H1 (cell line): ENCODE results near the gene CHTF18. TPM values are rescaled to one million over a fixed set of nuclear protein-coding genes. Genes with fewer than 3 reads are reported as not detected.

Experiments
- CTCF ChIA-PET: fragments of 300-600 bp; sonication (Branson Sonifier 250); formaldehyde crosslinking; loops from one replicate; lab custom pipeline; 2021; ENCODE audit not compliant: partially characterized antibody; lab: Charles Lee
- POLR2A ChIA-PET: fragments of 300-600 bp; sonication (Branson Sonifier 250); formaldehyde crosslinking; loops from one replicate; lab custom pipeline; 2021; ENCODE audit warnings: inconsistent platforms; ENCODE audit not compliant: partially characterized antibody; lab: Charles Lee
- DNase-seq, 2 experiments: peaks; one replicate each; pipeline versions ENCODE4 v3.0.0 to v3.0.0-alpha.2; 2010 to 2022; ENCODE audit warnings: low spot score in 2 of 2, low read depth in 1 of 2, mixed read lengths in 1 of 2
- FAIRE-seq: peaks from 2 replicates; lab custom pipeline; 2011; peaks lifted over from hg19 to GRCh38; lab: Jason Lieb, UNC
- H2AFZ ChIP-seq: 2 replicates; pipeline ENCODE4 v1.8.1; 2012; ENCODE audit warnings: low read length, inconsistent platforms
- H2AK5ac ChIP-seq: 2 replicates; pipeline ENCODE4 v1.6.1; 2013; ENCODE audit warnings: low read depth, low read length
- H2BK120ac ChIP-seq: replicated peaks from 2 replicates; pipeline ENCODE3; 2013; ENCODE audit warnings: low read depth, low read length, inconsistent platforms
- H2BK12ac ChIP-seq: 2 replicates; pipeline ENCODE4 v1.6.1; 2013; ENCODE audit warnings: low read depth, low read length
- H2BK15ac ChIP-seq: 2 replicates; pipeline ENCODE4 v1.6.1; 2013; ENCODE audit warnings: low read length
- H2BK20ac ChIP-seq: 2 replicates; pipeline ENCODE4 v1.6.1; 2013; ENCODE audit warnings: low read length
- H2BK5ac ChIP-seq: 2 replicates; pipeline ENCODE4 v1.6.1; 2013; ENCODE audit warnings: low read depth, low read length
- H3K14ac ChIP-seq: 2 replicates; pipeline ENCODE4 v1.6.1; 2013; ENCODE audit warnings: inconsistent platforms; ENCODE audit not compliant: insufficient read length
- H3K18ac ChIP-seq: 2 replicates; pipeline ENCODE4 v1.6.1; 2013; ENCODE audit warnings: low read length; ENCODE audit errors: extremely low read depth
- H3K23ac ChIP-seq: 2 replicates; pipeline ENCODE4 v1.6.1; 2013; ENCODE audit warnings: inconsistent platforms; ENCODE audit not compliant: insufficient read length
- H3K23me2 ChIP-seq: 2 replicates; pipeline ENCODE4 v1.6.1; 2013; ENCODE audit warnings: low read depth, low read length
- H3K27ac ChIP-seq: 2 replicates; pipeline ENCODE4 v1.6.1; 2011; ENCODE audit warnings: low read depth, low read length, inconsistent platforms
- H3K27me3 ChIP-seq, 4 experiments: replicated peaks in 1 of 4; 1 replicate in 1 of 4; 2 replicates in 3 of 4; pipeline versions ENCODE4 v1.6.1 to v1.8.1; 2011 to 2013; ENCODE audit warnings: low read length in 3 of 4, mild to moderate bottlenecking in 3 of 4, inconsistent platforms in 2 of 4, mixed read lengths in 2 of 4, moderate library complexity in 1 of 4; ENCODE audit not compliant: control insufficient read depth in 3 of 4, insufficient read depth in 3 of 4; ENCODE audit errors: extremely low read depth in 1 of 4
- H3K36me3 ChIP-seq, 4 experiments: 2 replicates each; pipeline versions ENCODE4 v1.6.1 to v1.8.1; 2011 to 2013; ENCODE audit warnings: mild to moderate bottlenecking in 4 of 4, low read length in 3 of 4, moderate library complexity in 2 of 4, control low read depth in 1 of 4, inconsistent platforms in 1 of 4; ENCODE audit not compliant: insufficient read depth in 4 of 4, control insufficient read depth in 2 of 4
- H3K4ac ChIP-seq: replicated peaks from 2 replicates; pipeline ENCODE3; 2013; ENCODE audit warnings: low read length, low read depth, mixed read lengths, inconsistent platforms; ENCODE audit not compliant: insufficient read length
- H3K4me1 ChIP-seq, 4 experiments: replicated peaks in 1 of 4; 1 replicate in 1 of 4; 2 replicates in 3 of 4; pipeline versions ENCODE4 v1.6.1 to v1.8.1; 2011 to 2013; ENCODE audit warnings: low read length in 3 of 4, inconsistent platforms in 2 of 4, mixed read lengths in 1 of 4; ENCODE audit not compliant: insufficient read depth in 4 of 4, control insufficient read depth in 3 of 4
- H3K4me2 ChIP-seq, 2 experiments: 2 replicates each; pipeline versions ENCODE4 v1.6.1 to v1.8.1; 2011 to 2013; ENCODE audit warnings: low read depth in 2 of 2, low read length in 2 of 2, control low read depth in 1 of 2, inconsistent platforms in 1 of 2, mild to moderate bottlenecking in 1 of 2; ENCODE audit not compliant: insufficient read depth in 1 of 2
- H3K4me3 ChIP-seq, 4 experiments: fragments of 200-600, 300-600 bp in 1 of 4; sonication (generic), shearing (Covaris generic), sonication (Bioruptor Twin) in 1 of 4; 2 replicates each; pipeline versions ENCODE4 v1.5.1 to v1.8.1; 2011 to 2016; ENCODE audit warnings: low read length in 4 of 4, low read depth in 3 of 4, control low read depth in 2 of 4, inconsistent platforms in 2 of 4, mild to moderate bottlenecking in 2 of 4, mixed read lengths in 1 of 4, moderate library complexity in 1 of 4; ENCODE audit not compliant: insufficient read depth in 2 of 4; ENCODE audit errors: extremely low read depth in 1 of 4
- H3K56ac ChIP-seq: replicated peaks from 2 replicates; pipeline ENCODE3; 2013; ENCODE audit warnings: low read depth, mild to moderate bottlenecking, mixed read lengths, low read length, inconsistent platforms; ENCODE audit not compliant: insufficient read length
- H3K79me1 ChIP-seq: 2 replicates; pipeline ENCODE4 v1.6.1; 2013; ENCODE audit warnings: low read depth, low read length, control low read depth
- H3K79me2 ChIP-seq, 2 experiments: 2 replicates each; pipeline versions ENCODE4 v1.6.1 to v1.8.1; 2012 to 2013; ENCODE audit warnings: low read length in 2 of 2, mild to moderate bottlenecking in 2 of 2, inconsistent platforms in 1 of 2; ENCODE audit not compliant: insufficient read depth in 2 of 2, control insufficient read depth in 1 of 2
- H3K9ac ChIP-seq, 4 experiments: replicated peaks in 1 of 4; 1 replicate in 1 of 4; 2 replicates in 3 of 4; pipeline versions ENCODE4 v1.6.1 to v1.8.1; 2011 to 2013; ENCODE audit warnings: low read depth in 3 of 4, low read length in 3 of 4, control low read depth in 2 of 4, mild to moderate bottlenecking in 2 of 4, moderate library complexity in 2 of 4, inconsistent platforms in 1 of 4; ENCODE audit errors: extremely low read depth in 1 of 4
- H3K9me3 ChIP-seq, 2 experiments: 2 replicates each; pipeline versions ENCODE4 v1.6.1 to v1.8.1; 2012 to 2013; ENCODE audit warnings: mild to moderate bottlenecking in 2 of 2, moderate library complexity in 2 of 2, control low read depth in 1 of 2, inconsistent platforms in 1 of 2, low read depth in 1 of 2, low read length in 1 of 2, mixed read lengths in 1 of 2; ENCODE audit not compliant: insufficient read depth in 2 of 2
- H4K20me1 ChIP-seq, 2 experiments: replicated peaks in 1 of 2; 2 replicates each; pipeline versions ENCODE3 to v1.8.1; 2011 to 2013; ENCODE audit warnings: inconsistent platforms in 2 of 2, low read length in 2 of 2, mild to moderate bottlenecking in 1 of 2; ENCODE audit not compliant: insufficient read depth in 2 of 2, control insufficient read depth in 1 of 2
- H4K5ac ChIP-seq: 2 replicates; pipeline ENCODE4 v1.6.1; 2013; ENCODE audit warnings: low read length, low read depth, mixed read lengths, inconsistent platforms; ENCODE audit not compliant: insufficient read length
- H4K8ac ChIP-seq: 2 replicates; pipeline ENCODE4 v1.8.0; 2013; ENCODE audit warnings: mild to moderate bottlenecking, moderate library complexity, low read length, inconsistent platforms; ENCODE audit not compliant: insufficient read depth; ENCODE audit errors: extremely low read depth
- H4K91ac ChIP-seq: replicated peaks from 2 replicates; pipeline ENCODE3; 2013; ENCODE audit warnings: low read length, mixed read lengths, inconsistent platforms; ENCODE audit not compliant: insufficient read length
- KDM4A ChIP-seq: IDR thresholded peaks from one replicate; pipeline ENCODE4 v1.7.1; 2012; ENCODE audit warnings: low read depth, mild to moderate bottlenecking, moderate library complexity, low read length, inconsistent platforms; ENCODE audit not compliant: severe bottlenecking
- YY1 ChIP-seq: IDR thresholded peaks from 2 replicates; pipeline ENCODE4 v1.6.1; 2011; ENCODE audit warnings: low read depth, mild to moderate bottlenecking, low read length
- WGBS, 2 experiments: shearing (Covaris generic) in 1 of 2; methylation state at CpG; one replicate each; pipeline versions ENCODE4 v1.1.6 to v1.1.7; 2013 to 2015; ENCODE audit warnings: low lambda C conversion rate in 2 of 2, mixed read lengths in 2 of 2, inconsistent platforms in 1 of 2, low coverage in 1 of 2, missing lambda C conversion rate in 1 of 2; ENCODE audit not compliant: insufficient replicate concordance in 2 of 2, insufficient coverage in 1 of 2, insufficient read length in 1 of 2; ENCODE audit errors: extremely low coverage in 1 of 2, missing lambda C conversion rate in 1 of 2; 5-methylcytosine and 5-hydroxymethylcytosine counted together
- polyA plus RNA-seq, 7 experiments: library from polyadenylated mRNA; depleted of rRNA in 3 of 7; stranded (reverse) in 5 of 7; unstranded in 2 of 7; fragments of >200 nt in 5 of 7; fragments of 200-250 nt in 2 of 7; gene quantifications; 1 replicate in 5 of 7; 2 replicates in 1 of 7; 4 replicates in 1 of 7; pipeline versions ENCODE4 v1.2.1 to v1.2.3, GENCODE V29; 2011 to 2013; ENCODE audit warnings: missing spikeins in 2 of 7, mixed read lengths in 2 of 7
- total RNA-seq: library from RNA; stranded (reverse); fragmentation: NEBNext Ultra II Directional; extraction: Animal tissue kit (Norgen Biotek cat#: 25700); gene quantifications from 2 replicates; pipeline ENCODE4 v1.2.1, GENCODE V29; 2021

CHTF18 gene
- total and polyA plus RNA-seq, 2 of the 8 experiments (the other 6 are each of a cell fraction or from before 2014, with no cell fraction given): 75.3 to 104 TPM

DNA sequence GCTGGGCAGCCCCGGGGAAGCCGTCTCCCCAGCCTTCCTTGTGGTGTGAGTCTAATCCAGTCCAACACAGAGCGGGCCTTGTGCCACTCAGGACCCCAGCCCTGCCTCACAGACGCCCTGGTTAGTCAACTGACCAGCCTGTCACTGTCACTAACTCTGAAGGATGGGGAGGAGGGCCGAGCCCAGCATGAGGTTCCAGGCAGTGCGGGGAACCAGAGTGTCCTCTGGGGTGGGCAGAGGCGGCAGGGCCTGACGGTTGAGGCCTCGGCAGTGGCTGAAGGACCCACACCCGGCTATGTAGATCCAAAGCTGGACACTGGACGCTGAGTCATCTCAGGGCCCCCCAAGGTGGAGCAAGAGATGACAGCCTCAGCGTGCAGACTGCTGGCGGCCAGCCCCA, 8.9 kb upstream of the CHTF18 start:
- H3K36me3 ChIP-seq: no peaks in the 10 kb centered on the region
- H3K56ac ChIP-seq: no peak overlapping the region
- no peak overlapping the region for H3K4me2 ChIP-seq
- H2BK20ac ChIP-seq: no peak overlapping the region
- DNase-seq: no peak
- H3K23ac ChIP-seq: no peak overlapping the region
- H2AFZ ChIP-seq: no peak overlapping the region
- TF ChIP-seq KDM4A: no peak
- TF ChIP-seq YY1: no peak
- TF ChIP-seq, all 59 proteins: peak for 0
- Histone ChIP-seq H3K79me1 (no peaks in the 10 kb centered on the region), H3K14ac (no peak overlapping the region), H3K27ac (no peak overlapping the region), H4K91ac (no peak overlapping the region), H3K79me2 (no peaks in the 10 kb centered on the region), H3K4me3 (no peak overlapping the region), H2AK5ac (no peak overlapping the region), H4K5ac (no peak overlapping the region), H3K4me1 (no peaks in the 10 kb centered on the region), H3K4ac (no peak overlapping the region), H2BK15ac (no peak overlapping the region), H4K20me1 (peaks cover 0 to 6% of the 10 kb centered on the region in 2 experiments), H3K18ac (no peak overlapping the region), H3K27me3 (peaks cover 0 to 3% (median under 1%) of the 10 kb centered on the region in 4 experiments; a peak in 3 of 7 replicates), H2BK120ac (no peak overlapping the region), H3K23me2 (no peaks in the 10 kb centered on the region; the same call in 1 of the 2 replicates), H4K8ac (no peak overlapping the region), H3K9me3 (no peaks in the 10 kb centered on the region), H2BK5ac (no peak overlapping the region), H3K9ac (no peak overlapping the region), H2BK12ac (no peak overlapping the region)
- WGBS, 2 experiments: 85% methylated on average over 7 of the region's 13 CpGs; no CpG with 5 or more reads in 1 of the 2 experiments
- POLR2A ChIA-PET: interaction anchor here (1.0 kb wide), 1 partner anchor 59 kb away, joined by 3 read pairs; no protein-coding TSS in a partner anchor
- CTCF ChIA-PET: interaction anchor here (0.7 to 13.7 kb wide), 4 partner anchors 9 to 57 kb away, joined by 3 to 424 read pairs (median 116); partner anchors contain the start of genes ANTKMT, CCDC78, CIAO3 and HAGHL
- no peak for FAIRE-seq
